ENCODE results near the gene FBXO7. TPM values are rescaled to one million over a fixed set of nuclear protein-coding genes. Genes with fewer than 3 reads are reported as not detected.

The FBXO7 gene
- total RNA-seq, 4 donors from 2014 or later, result 74.3 to 91.3 (median 83.3) TPM

DNA sequence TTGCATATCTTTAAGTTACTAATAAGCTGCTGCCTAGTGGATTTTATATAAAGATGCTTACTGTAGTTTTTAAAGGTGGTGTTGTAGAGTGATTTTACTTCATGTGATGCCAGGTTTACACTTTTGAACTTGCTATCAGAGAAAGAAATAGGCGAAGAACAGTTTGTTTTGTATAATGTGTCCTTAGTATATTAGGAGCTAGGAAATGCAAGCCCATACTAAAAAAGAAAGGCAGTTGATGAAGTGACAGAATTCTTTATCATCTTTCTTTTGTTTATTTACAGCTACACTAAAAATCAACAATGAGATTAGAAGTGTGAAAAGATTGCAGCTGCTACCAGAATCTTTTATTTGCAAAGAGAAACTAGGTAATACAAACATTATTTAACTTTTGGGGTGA lies 12.8 kb downstream of the FBXO7 start:
- DNase-seq (ENCODE audit: low spot score) (no peak), ATAC-seq (ENCODE audit: low FRiP score) (no peak)
- TF ChIP-seq, protein P1, sequence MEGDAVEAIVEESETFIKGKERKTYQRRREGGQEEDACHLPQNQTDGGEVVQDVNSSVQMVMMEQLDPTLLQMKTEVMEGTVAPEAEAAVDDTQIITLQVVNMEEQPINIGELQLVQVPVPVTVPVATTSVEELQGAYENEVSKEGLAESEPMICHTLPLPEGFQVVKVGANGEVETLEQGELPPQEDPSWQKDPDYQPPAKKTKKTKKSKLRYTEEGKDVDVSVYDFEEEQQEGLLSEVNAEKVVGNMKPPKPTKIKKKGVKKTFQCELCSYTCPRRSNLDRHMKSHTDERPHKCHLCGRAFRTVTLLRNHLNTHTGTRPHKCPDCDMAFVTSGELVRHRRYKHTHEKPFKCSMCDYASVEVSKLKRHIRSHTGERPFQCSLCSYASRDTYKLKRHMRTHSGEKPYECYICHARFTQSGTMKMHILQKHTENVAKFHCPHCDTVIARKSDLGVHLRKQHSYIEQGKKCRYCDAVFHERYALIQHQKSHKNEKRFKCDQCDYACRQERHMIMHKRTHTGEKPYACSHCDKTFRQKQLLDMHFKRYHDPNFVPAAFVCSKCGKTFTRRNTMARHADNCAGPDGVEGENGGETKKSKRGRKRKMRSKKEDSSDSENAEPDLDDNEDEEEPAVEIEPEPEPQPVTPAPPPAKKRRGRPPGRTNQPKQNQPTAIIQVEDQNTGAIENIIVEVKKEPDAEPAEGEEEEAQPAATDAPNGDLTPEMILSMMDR (IDR thresholded peaks at IDR 0.05), result no peak

DNA sequence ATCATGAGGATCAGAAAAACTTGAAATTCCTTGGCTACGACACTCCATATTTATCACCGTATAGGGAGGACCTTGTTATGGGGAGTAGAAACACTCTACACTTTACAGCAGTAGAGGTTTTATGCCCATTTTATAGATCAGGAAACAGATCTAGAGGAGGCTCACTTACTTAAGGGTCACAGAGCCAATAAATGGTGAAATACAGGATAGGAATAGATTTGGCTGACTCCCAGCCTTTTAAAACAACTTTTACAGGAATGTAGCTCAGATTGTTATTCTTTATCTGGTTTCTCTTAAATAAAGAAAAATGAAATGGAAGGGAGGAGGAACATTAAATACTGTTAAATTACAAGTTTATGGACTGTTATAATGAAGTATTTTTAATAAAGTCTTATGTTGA lies 14.8 kb downstream of the FBXO7 start:
- TF ChIP-seq, protein P1 (IDR thresholded peaks at IDR 0.05), result no peak
- DNase-seq (ENCODE audit: low spot score) (no peak), ATAC-seq (ENCODE audit: low FRiP score) (no peak)

GRCh38 chr22:32490279-32490678 lies 15.7 kb downstream of the FBXO7 start:
- ATAC-seq (ENCODE audit: low FRiP score) (no peak), DNase-seq (ENCODE audit: low spot score) (no peak)
- TF ChIP-seq, protein P1 (IDR thresholded peaks at IDR 0.05), result no peak

DNA sequence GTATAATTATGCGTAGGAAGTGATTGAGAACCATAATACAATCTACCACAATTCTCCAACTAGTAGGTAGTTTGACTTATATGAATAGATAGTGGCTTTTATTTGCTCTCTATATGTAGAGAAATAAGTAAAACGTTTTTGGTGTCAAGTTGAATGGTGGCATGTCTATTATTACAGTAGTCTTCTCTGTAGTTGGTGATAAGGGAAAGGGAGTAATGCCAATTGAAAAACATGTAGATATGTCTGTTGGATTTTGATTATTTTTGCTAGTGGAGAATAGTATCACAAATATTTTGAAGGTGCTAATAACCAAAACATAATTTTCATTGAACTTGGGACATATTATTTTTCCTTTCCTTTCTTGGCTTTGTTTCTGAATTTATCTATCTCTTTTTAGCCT lies 17.5 kb downstream of the FBXO7 start:
- TF ChIP-seq, protein P1 (IDR thresholded peaks at IDR 0.05), result no peak
- no peak for DNase-seq (ENCODE audit: low spot score)
- ATAC-seq (ENCODE audit: low FRiP score), result no peak

DNA sequence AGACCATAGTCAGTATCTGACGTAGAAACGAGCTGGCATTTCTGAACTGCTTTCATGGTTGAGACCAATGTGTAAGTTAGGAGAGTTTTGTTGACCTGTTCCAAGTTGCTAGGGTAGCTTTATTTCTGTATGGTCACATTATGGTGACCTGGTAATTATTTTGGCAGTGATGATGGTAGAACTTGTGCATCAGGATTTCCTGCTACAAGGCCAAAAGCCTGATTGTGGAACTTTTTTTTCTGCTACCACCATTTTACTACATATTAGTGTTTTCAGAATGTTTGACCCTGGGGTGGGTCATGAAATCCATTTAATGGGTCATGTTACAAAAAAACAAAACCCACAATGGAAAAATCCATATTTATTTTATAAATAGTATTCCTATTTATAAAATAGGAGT lies 18.9 kb downstream of the FBXO7 start:
- ATAC-seq (ENCODE audit: low FRiP score), result no peak
- TF ChIP-seq, protein P1 (IDR thresholded peaks at IDR 0.05), result no peak
- DNase-seq (ENCODE audit: low spot score), result no peak

- TF ChIP-seq, protein P1 (IDR thresholded peaks at IDR 0.05), result no peak
- DNase-seq (ENCODE audit: low spot score) (no peak), ATAC-seq (ENCODE audit: low FRiP score) (no peak)
Observed at GRCh38 chr22:32494971-32495370, 20.4 kb downstream of the FBXO7 start.

GRCh38 chr22:32499666-32500065 lies 25.1 kb downstream of the FBXO7 start:
- no peak for ATAC-seq (ENCODE audit: low FRiP score)
- DNase-seq (ENCODE audit: low spot score), result no peak
- TF ChIP-seq, protein P1 (IDR thresholded peaks at IDR 0.05), result no peak
